ENCODE results near the gene FAM151B. TPM values are rescaled to one million over a fixed set of nuclear protein-coding genes. Genes with fewer than 3 reads are reported as not detected.

FAM151B gene, protein sequence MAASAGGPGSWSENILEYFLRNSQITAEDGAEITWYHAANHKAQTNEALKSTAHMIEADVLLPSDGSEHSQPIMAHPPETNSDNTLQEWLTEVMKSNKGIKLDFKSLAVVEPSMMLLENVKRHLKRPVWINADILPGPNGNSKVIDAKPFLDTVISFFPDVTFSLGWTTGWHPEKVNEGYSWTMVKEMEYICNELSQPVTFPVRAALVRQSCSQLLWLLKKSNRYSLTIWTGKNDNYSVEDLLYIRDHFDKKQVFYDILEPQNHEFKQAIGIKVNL
- 8.5 and 9.8 TPM in 2 replicates for total RNA-seq

DNA sequence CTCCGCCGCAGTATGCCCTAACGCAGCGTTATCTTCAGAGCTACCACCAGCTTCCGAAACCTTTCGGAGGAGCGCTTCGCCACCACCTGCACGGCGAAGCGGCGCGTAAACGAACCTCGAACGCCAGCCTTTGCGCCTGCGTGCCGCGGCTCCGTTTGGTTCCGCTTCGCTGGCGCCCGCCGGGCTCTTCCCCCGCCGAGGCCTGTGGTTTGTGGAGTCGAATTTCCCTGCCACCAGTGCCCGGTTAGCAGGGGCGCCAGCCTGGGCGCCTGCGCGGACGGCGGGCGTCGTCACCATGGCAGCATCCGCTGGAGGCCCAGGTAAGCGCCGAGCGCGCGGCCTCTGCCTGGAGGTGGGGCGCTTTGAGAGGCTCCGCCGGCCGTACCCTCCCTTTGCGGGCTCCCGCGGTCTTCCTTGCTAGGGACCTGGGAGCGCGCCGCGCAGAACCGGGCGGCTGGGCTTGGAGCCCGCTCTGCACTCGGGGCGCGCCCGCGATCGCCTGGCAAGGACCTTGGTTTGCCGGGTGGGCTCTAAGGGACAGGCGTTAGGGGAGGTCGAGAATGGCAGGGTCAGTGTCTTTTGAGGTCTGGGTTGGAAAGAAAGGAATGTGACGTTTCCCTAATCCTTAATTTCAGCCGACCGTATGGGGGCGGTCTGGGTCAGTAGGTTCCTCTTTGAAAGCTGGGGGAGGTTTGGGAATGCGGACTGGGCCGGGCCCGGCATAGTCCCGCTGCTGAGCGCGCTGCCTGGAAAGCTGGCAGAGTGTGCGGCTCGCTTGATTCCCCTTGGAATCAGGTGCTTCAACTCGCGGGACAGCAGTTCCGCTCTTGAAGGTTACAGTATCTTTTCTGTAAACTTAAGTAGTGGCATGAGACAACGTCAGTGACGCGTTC, at the start of gene FAM151B:
Gene FAM151B (plus strand): TSS at position 272 of the 893 bp plus-strand sequence. CDS start 24 bp downstream, at position 296.

DNA sequence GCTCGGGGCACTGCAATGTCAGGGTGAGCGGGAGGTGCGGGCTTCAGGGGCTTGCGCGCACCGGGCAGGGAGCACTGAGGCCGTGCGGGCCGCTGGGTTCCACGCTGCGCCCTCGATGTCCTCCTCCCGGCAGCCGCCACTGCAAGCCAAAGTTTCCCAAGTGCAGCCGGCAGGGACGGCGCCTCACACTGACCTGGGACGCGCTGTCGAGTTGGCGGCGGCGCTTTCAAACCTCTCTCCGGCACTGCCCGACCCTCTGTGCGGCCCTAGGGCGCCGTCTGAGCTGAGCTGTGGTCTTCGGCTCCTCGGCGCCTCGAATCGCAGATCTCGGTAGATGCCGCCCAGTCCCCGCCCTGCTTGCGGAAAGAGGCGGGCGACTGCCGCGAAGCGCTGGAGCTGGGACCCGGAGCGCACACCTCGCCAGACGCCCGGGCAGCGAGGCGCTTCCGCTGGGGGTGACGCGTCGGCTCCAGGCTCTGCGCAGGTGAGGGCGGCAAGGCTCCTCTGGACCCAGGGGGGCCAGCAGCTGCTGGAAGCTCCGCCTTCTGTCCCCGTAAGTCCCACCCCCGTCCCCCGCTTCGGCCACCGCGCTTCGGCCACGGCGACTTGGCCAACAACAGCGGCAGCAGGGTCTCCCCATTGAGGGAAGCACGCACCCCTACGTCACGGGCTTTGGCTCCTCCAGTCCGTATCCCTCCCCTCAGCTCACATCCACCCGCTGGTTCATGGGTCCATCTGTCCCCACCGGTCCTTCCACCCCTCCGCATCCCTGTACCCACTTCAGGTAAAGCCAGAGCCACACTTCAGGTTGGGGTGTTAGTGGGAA, 82.3 kb downstream of the FAM151B start, which contains the start of gene ANKRD34B:
Gene ANKRD34B (minus strand): TSS at position 320 of the 826 bp plus-strand sequence. CDS start 10,261 bp downstream, outside the sequence.

Other genes starting within 250 kb of the FAM151B start
- gene SERINC5, start 232.1 kb upstream of the FAM151B start, total RNA-seq: 12.0 and 14.9 TPM in 2 replicates
- not detected in 2 replicates for gene SPZ1, start 168.1 kb upstream of the FAM151B start, total RNA-seq
- gene ZFYVE16, start 80.0 kb upstream of the FAM151B start, total RNA-seq: 21.4 and 23.4 TPM in 2 replicates
- not detected in 2 replicates for gene ANKRD34B, start 82.2 kb downstream of the FAM151B start, total RNA-seq
- gene MSH3, start 166.6 kb downstream of the FAM151B start, total RNA-seq: 11.2 and 12.5 TPM in 2 replicates
- 18.5 and 25.5 TPM in 2 replicates for gene DHFR, start 166.9 kb downstream of the FAM151B start, total RNA-seq

Measured in aortic smooth muscle cell (primary cell).